ENCODE data around the gene ICA1L.

DNA sequence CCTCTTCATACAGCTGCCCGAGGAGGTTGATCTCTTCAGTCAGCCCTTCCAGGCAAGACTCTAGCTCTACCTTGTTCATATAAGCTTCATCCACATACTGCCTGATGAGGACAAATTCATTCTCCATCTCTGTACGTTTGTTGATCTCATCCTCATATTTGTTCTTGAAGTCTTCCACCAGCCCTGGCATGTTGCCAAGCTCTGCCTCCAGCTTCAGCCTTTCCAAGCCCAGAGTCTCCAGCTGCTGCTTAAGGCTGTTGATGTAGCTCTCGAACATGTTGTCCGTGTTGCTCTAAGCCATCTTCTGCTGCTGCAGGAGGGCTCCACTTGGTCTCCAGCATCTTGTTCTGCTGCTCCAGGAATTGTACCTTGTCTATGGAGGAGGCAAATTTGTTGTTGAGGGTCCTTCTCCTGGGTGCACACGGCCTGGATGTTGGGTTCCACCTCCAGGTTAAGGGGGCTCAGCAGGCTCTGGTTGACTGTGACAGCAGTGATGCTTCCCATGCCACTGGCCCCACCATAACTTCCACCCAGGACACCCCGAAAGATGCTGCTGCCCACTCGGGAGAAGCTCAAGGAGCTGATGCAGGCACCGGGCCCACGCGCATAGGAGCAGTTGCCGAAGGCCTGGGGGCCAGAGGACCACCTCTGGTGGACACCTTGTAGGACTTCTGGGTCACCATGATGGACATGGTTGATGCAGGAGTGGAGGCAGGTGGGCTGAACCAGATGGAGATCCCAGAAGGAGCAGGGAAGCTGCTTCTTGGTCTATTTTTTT lies 30.3 kb downstream of the ICA1L start:
- TF ChIP-seq POLR2AphosphoS5 (IDR thresholded peaks at IDR 0.05; ENCODE audit: low read depth, low read length) (no peak), FOXP2 (optimal IDR thresholded peaks at IDR 0.05; ENCODE audit: borderline replicate concordance, extremely low read depth, extremely low read length, insufficient read depth) (no peak), TAF1 (IDR thresholded peaks at IDR 0.05; ENCODE audit: borderline replicate concordance, insufficient read depth, low read length) (no peak), SIN3A (IDR thresholded peaks at IDR 0.05; ENCODE audit: borderline replicate concordance, insufficient read depth, low read length) (no peak)
- TF ChIP-seq, protein P1, sequence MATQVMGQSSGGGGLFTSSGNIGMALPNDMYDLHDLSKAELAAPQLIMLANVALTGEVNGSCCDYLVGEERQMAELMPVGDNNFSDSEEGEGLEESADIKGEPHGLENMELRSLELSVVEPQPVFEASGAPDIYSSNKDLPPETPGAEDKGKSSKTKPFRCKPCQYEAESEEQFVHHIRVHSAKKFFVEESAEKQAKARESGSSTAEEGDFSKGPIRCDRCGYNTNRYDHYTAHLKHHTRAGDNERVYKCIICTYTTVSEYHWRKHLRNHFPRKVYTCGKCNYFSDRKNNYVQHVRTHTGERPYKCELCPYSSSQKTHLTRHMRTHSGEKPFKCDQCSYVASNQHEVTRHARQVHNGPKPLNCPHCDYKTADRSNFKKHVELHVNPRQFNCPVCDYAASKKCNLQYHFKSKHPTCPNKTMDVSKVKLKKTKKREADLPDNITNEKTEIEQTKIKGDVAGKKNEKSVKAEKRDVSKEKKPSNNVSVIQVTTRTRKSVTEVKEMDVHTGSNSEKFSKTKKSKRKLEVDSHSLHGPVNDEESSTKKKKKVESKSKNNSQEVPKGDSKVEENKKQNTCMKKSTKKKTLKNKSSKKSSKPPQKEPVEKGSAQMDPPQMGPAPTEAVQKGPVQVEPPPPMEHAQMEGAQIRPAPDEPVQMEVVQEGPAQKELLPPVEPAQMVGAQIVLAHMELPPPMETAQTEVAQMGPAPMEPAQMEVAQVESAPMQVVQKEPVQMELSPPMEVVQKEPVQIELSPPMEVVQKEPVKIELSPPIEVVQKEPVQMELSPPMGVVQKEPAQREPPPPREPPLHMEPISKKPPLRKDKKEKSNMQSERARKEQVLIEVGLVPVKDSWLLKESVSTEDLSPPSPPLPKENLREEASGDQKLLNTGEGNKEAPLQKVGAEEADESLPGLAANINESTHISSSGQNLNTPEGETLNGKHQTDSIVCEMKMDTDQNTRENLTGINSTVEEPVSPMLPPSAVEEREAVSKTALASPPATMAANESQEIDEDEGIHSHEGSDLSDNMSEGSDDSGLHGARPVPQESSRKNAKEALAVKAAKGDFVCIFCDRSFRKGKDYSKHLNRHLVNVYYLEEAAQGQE (IDR thresholded peaks at IDR 0.05; ENCODE audit: insufficient read depth in 1 of 2, low read depth in 2 of 2, low read length in 2 of 2), result no peak

Data from PFSK-1 (cell line).